GM12875 (cell line): ENCODE measurements around the gene PRKCQ.

Source experiments
- H3K4me3 ChIP-seq: one replicate; pipeline ENCODE4 v1.5.1; 2011; ENCODE audit warnings: low read depth, low read length, control low read depth
- TF ChIP-seq, protein P1 (sequence below): IDR thresholded peaks from 2 replicates; pipeline ENCODE4 v1.5.1; 2011; ENCODE audit warnings: low read depth, mild to moderate bottlenecking, control low read depth, inconsistent platforms, low read length, moderate library complexity, borderline replicate concordance; ENCODE audit not compliant: insufficient read depth

The PRKCQ gene

DNA sequence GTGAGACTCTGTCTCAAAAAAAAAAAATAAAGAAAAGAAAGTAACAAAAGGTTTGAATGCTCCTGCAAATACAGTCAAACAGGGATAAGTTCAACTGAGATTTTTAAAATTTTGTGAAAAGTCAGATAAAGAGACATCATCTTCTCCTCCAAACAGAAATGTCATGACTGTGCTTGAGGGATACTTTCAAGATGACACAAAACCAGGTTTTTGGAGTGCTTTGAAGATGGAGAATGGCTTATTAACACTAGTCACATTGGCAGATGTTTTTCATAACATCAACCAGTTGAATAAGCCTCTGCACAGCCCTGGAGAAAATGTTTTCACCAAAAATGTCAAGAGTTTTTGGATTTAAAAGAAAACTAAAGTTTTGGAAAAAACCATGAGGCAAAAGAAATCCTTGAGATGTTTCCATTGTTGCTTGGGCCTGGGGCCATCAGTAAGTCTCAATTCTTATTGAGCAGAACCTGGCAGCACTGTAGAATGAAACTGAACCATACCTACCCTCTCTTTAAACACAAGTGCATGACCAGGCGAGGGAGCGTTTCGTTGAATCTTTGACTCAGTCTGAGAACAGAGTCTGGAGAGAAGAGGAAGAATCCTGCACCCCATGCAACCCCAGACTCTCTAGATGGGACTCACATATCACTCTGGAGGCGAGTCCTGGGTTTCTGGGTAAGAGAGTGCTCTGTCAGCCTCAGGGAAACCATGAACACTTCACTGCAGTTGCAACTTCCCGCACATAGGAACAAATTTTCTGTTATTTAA lies 37.4 kb upstream of the PRKCQ start:
- TF ChIP-seq, protein P1, sequence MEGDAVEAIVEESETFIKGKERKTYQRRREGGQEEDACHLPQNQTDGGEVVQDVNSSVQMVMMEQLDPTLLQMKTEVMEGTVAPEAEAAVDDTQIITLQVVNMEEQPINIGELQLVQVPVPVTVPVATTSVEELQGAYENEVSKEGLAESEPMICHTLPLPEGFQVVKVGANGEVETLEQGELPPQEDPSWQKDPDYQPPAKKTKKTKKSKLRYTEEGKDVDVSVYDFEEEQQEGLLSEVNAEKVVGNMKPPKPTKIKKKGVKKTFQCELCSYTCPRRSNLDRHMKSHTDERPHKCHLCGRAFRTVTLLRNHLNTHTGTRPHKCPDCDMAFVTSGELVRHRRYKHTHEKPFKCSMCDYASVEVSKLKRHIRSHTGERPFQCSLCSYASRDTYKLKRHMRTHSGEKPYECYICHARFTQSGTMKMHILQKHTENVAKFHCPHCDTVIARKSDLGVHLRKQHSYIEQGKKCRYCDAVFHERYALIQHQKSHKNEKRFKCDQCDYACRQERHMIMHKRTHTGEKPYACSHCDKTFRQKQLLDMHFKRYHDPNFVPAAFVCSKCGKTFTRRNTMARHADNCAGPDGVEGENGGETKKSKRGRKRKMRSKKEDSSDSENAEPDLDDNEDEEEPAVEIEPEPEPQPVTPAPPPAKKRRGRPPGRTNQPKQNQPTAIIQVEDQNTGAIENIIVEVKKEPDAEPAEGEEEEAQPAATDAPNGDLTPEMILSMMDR: no peak
- H3K4me3 ChIP-seq: no peak overlapping the region

GRCh38 chr10:6615971-6616370 lies 35.9 kb upstream of the PRKCQ start:
- TF ChIP-seq, protein P1: no peak
- no peak overlapping the region for H3K4me3 ChIP-seq

GRCh38 chr10:6612371-6612770 lies 32.3 kb upstream of the PRKCQ start:
- TF ChIP-seq, protein P1: no peak
- H3K4me3 ChIP-seq: no peak overlapping the region

DNA sequence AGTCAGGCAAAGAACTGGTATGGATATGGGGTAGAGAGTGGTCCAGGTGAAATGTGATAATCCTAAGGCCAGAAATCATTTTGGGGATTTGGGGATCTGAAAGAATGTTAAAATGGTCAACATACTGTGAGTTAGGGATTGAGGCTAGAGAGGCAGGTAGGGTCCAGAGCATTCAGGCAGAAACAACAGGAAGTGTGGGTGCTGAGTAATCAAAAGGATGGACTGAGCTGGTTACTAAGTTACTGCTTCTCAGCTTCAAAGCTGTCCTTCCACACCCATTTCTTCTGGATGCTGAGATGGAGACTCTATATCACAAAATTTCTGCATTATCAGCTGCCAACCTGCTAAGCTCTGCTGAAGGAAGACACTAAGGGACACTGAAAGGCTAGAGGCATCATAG lies 30.6 kb upstream of the PRKCQ start:
- TF ChIP-seq, protein P1: no peak
- H3K4me3 ChIP-seq: no peak overlapping the region

GRCh38 chr10:6609625-6610024 lies 29.5 kb upstream of the PRKCQ start:
- TF ChIP-seq, protein P1: no peak
- no peak overlapping the region for H3K4me3 ChIP-seq

DNA sequence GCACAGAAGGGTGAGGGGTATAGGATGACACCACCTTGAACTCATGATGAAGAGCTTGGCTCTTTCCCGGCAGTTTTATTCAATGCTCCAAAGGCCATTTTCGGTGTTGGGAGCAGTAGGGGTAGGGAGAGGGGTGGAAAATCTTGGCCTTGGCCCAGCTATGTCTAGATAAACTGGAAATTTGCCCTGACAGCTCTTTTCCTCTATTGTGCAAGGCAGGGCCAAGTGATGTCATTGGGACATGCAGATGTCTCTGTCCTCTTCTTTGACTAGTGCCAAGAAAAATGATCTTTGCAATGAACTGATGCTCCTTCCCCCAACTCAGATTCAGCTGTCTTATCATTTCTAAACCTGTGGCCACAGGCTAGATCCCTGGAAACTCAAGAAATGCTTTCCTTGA lies 27.7 kb upstream of the PRKCQ start:
- no peak overlapping the region for H3K4me3 ChIP-seq
- TF ChIP-seq, protein P1: no peak

DNA sequence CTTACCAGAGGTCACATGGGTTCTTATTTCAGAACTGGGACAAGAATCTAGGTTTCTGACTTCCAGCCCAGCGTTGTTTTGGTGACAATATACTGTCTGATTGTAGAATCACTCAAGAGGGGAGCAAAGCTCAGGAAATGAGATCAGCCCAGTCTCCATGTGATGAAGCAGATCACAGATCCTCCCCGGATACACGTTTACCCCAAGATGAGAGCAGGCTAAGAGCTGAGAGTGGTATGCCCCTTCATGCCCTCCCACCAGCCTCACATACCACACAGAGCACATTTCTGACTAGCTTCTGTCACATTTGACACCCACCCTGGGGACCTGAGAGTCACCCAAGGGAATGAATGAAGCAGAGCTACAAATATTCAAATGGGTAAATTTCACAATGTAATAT lies 27.1 kb upstream of the PRKCQ start:
- no peak overlapping the region for H3K4me3 ChIP-seq
- TF ChIP-seq, protein P1: no peak
